Large intestine (tissue), 3 donors: ENCODE data around the gene LRRC31. TPM values are rescaled to one million over a fixed set of nuclear protein-coding genes. Genes with fewer than 3 reads are reported as not detected.

Experiments used
- DNase-seq, 2 donors: peaks; one replicate each; pipeline versions ENCODE4 v3.0.0 to v3.0.0-alpha.2; 2013
- H3K27ac ChIP-seq: one replicate; pipeline ENCODE4 v1.5.1; 2013; ENCODE audit warnings: low read length
- H3K27me3 ChIP-seq: 2 replicates; pipeline ENCODE4 v1.6.1; 2013; ENCODE audit warnings: low read length; ENCODE audit not compliant: control insufficient read depth, insufficient read depth
- H3K36me3 ChIP-seq: 2 replicates; pipeline ENCODE4 v1.6.1; 2013; ENCODE audit warnings: low read length; ENCODE audit not compliant: control insufficient read depth, insufficient read depth
- H3K4me1 ChIP-seq: one replicate; pipeline ENCODE4 v1.6.1; 2013; ENCODE audit warnings: low read length; ENCODE audit not compliant: control insufficient read depth, insufficient read depth
- H3K4me3 ChIP-seq: one replicate; pipeline ENCODE4 v1.5.1; 2013; ENCODE audit warnings: low read length
- H3K9me3 ChIP-seq: one replicate; pipeline ENCODE4 v1.6.1; 2013; ENCODE audit warnings: mild to moderate bottlenecking, low read depth, low read length, moderate library complexity; ENCODE audit not compliant: control insufficient read depth
- polyA plus RNA-seq: library from polyadenylated mRNA; unstranded; fragments of 120-200 nt; gene quantifications from one replicate; pipeline ENCODE4 v1.2.1, GENCODE V29; 2013

Gene LRRC31
- polyA plus RNA-seq, 1 donor = 11.4 TPM

- Histone ChIP-seq H3K36me3 (peaks cover 12% of the 10 kb centered on the region), H3K4me1 (no peaks in the 10 kb centered on the region), H3K27ac (no peak overlapping the region), H3K27me3 (no peaks in the 10 kb centered on the region), H3K4me3 (no peak overlapping the region), H3K9me3 (no peaks in the 10 kb centered on the region)
- no peak for DNase-seq
These were observed 79.5 kb downstream of the LRRC31 start for GRCh38 chr3:169790219-169790618.

Other genes starting within 250 kb of the LRRC31 start
- 25.6 TPM for gene MECOM, start 206.2 kb downstream of the LRRC31 start, polyA plus RNA-seq
- gene TERC, start 104.9 kb downstream of the LRRC31 start, polyA plus RNA-seq = 1.1 TPM
- 12.8 TPM for gene ACTRT3, start 100.4 kb downstream of the LRRC31 start, polyA plus RNA-seq
- gene MYNN, start 96.5 kb downstream of the LRRC31 start, polyA plus RNA-seq = 18.0 TPM
- 0.07 TPM for gene LRRIQ4, start 57.1 kb downstream of the LRRC31 start, polyA plus RNA-seq
- gene LRRC34, start 57.0 kb downstream of the LRRC31 start, polyA plus RNA-seq = 2.1 TPM
- gene SAMD7, start 41.6 kb upstream of the LRRC31 start, polyA plus RNA-seq = not detected
- 98.0 TPM for gene SEC62, start 96.9 kb upstream of the LRRC31 start, polyA plus RNA-seq
- gene GPR160, start 168.1 kb upstream of the LRRC31 start, polyA plus RNA-seq = 169 TPM